ENCODE results near the gene TMEM145.

GRCh38 chr19:42348211-42348610 is 35.1 kb downstream of the TMEM145 start:
- TF ChIP-seq, protein P1, sequence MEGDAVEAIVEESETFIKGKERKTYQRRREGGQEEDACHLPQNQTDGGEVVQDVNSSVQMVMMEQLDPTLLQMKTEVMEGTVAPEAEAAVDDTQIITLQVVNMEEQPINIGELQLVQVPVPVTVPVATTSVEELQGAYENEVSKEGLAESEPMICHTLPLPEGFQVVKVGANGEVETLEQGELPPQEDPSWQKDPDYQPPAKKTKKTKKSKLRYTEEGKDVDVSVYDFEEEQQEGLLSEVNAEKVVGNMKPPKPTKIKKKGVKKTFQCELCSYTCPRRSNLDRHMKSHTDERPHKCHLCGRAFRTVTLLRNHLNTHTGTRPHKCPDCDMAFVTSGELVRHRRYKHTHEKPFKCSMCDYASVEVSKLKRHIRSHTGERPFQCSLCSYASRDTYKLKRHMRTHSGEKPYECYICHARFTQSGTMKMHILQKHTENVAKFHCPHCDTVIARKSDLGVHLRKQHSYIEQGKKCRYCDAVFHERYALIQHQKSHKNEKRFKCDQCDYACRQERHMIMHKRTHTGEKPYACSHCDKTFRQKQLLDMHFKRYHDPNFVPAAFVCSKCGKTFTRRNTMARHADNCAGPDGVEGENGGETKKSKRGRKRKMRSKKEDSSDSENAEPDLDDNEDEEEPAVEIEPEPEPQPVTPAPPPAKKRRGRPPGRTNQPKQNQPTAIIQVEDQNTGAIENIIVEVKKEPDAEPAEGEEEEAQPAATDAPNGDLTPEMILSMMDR (IDR thresholded peaks at IDR 0.05), result no peak
- no peak for TF ChIP-seq POLR2AphosphoS5 (IDR thresholded peaks at IDR 0.05)
- TF ChIP-seq POLR2A (IDR thresholded peaks at IDR 0.05), result no peak

All from transverse colon (tissue), 4 donors.